Measurements from ENCODE around the gene SH3RF3. TPM values are rescaled to one million over a fixed set of nuclear protein-coding genes. Genes with fewer than 3 reads are reported as not detected.

SH3RF3 gene
- polyA plus RNA-seq, 2 donors = 1.1 to 1.3 TPM

GRCh38 chr2:109133746-109134145 is 4.7 kb downstream of the SH3RF3 start:
- Histone ChIP-seq H3K27me3 (ENCODE audit: control insufficient read depth in 1 of 2, insufficient read depth in 2 of 2, low read length in 2 of 2) (no peaks in the 10 kb centered on the region), H3K4me1 (ENCODE audit: control insufficient read depth in 2 of 2, insufficient read depth in 2 of 2, low read length in 1 of 2) (peaks cover 2 to 7% of the 10 kb centered on the region in 2 donors), H3K9me3 (ENCODE audit: control insufficient read depth in 2 of 2, insufficient read depth in 1 of 2, low read depth in 1 of 2, low read length in 1 of 2) (no peaks in the 10 kb centered on the region), H3K36me3 (ENCODE audit: control insufficient read depth in 2 of 2, insufficient read depth in 2 of 2, low read length in 1 of 2) (no peaks in the 10 kb centered on the region), H3K4me3 (ENCODE audit: low read depth in 1 of 2, low read length in 2 of 2) (no peak overlapping the region), H3K27ac (ENCODE audit: low read depth in 2 of 2, low read length in 1 of 2) (no peak overlapping the region)
- 81 to 87% methylated on average over 3 of the region's 3 CpGs for WGBS, 2 donors

GRCh38 chr2:109134741-109135358 is 5.8 kb downstream of the SH3RF3 start:
- H3K36me3 ChIP-seq (ENCODE audit: control insufficient read depth in 2 of 2, insufficient read depth in 2 of 2, low read length in 1 of 2) = no peaks in the 10 kb centered on the region
- no peak overlapping the region for H3K27ac ChIP-seq (ENCODE audit: low read depth in 2 of 2, low read length in 1 of 2)
- H3K4me1 ChIP-seq (ENCODE audit: control insufficient read depth in 2 of 2, insufficient read depth in 2 of 2, low read length in 1 of 2) = peaks cover 1 to 2% of the 10 kb centered on the region in 2 donors
- no peaks in the 10 kb centered on the region for H3K9me3 ChIP-seq (ENCODE audit: control insufficient read depth in 2 of 2, insufficient read depth in 1 of 2, low read depth in 1 of 2, low read length in 1 of 2)
- H3K27me3 ChIP-seq (ENCODE audit: control insufficient read depth in 1 of 2, insufficient read depth in 2 of 2, low read length in 2 of 2) = no peaks in the 10 kb centered on the region
- WGBS, 2 donors = 79 to 85% methylated on average over 8 of the region's 8 CpGs
- no peak overlapping the region for H3K4me3 ChIP-seq (ENCODE audit: low read depth in 1 of 2, low read length in 2 of 2)

GRCh38 chr2:109135359-109136197 is 6.6 kb downstream of the SH3RF3 start:
- 51 to 53% methylated on average over 17 of the region's 17 CpGs for WGBS, 2 donors
- Histone ChIP-seq H3K36me3 (ENCODE audit: control insufficient read depth in 2 of 2, insufficient read depth in 2 of 2, low read length in 1 of 2) (no peaks in the 10 kb centered on the region), H3K9me3 (ENCODE audit: control insufficient read depth in 2 of 2, insufficient read depth in 1 of 2, low read depth in 1 of 2, low read length in 1 of 2) (no peaks in the 10 kb centered on the region), H3K4me1 (ENCODE audit: control insufficient read depth in 2 of 2, insufficient read depth in 2 of 2, low read length in 1 of 2) (no peaks in the 10 kb centered on the region), H3K4me3 (ENCODE audit: low read depth in 1 of 2, low read length in 2 of 2) (no peak overlapping the region), H3K27me3 (ENCODE audit: control insufficient read depth in 1 of 2, insufficient read depth in 2 of 2, low read length in 2 of 2) (no peaks in the 10 kb centered on the region), H3K27ac (ENCODE audit: low read depth in 2 of 2, low read length in 1 of 2) (no peak overlapping the region)

- Histone ChIP-seq H3K27ac (ENCODE audit: low read depth in 2 of 2, low read length in 1 of 2) (no peak overlapping the region), H3K4me3 (ENCODE audit: low read depth in 1 of 2, low read length in 2 of 2) (no peak overlapping the region), H3K27me3 (ENCODE audit: control insufficient read depth in 1 of 2, insufficient read depth in 2 of 2, low read length in 2 of 2) (no peaks in the 10 kb centered on the region), H3K36me3 (ENCODE audit: control insufficient read depth in 2 of 2, insufficient read depth in 2 of 2, low read length in 1 of 2) (no peaks in the 10 kb centered on the region), H3K9me3 (ENCODE audit: control insufficient read depth in 2 of 2, insufficient read depth in 1 of 2, low read depth in 1 of 2, low read length in 1 of 2) (no peaks in the 10 kb centered on the region), H3K4me1 (ENCODE audit: control insufficient read depth in 2 of 2, insufficient read depth in 2 of 2, low read length in 1 of 2) (no peaks in the 10 kb centered on the region)
- 74 to 92% methylated on average over 7 of the region's 7 CpGs for WGBS, 2 donors
Measured at GRCh38 chr2:109136542-109136941, 7.5 kb downstream of the SH3RF3 start.

DNA sequence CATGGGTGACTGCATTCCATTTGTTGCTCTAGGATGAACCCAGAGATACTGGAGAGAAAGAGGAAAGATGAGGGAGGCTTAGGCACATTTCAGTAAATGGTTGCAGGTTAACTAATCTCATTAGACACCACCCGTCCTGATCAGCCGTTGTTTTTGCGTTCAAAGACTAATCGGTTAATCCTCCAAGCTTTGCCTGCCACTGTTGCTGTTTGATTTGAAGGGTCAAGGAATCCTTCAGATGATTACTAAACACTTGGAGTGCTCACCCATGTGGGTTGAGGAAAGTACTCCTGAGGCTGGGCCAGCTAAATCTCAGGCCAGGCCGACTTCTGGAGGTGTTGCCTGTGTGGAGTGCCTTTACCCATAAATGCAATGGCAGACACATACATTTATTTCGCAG is 8.6 kb downstream of the SH3RF3 start:
- Histone ChIP-seq H3K4me3 (ENCODE audit: low read depth in 1 of 2, low read length in 2 of 2) (no peak overlapping the region), H3K36me3 (ENCODE audit: control insufficient read depth in 2 of 2, insufficient read depth in 2 of 2, low read length in 1 of 2) (no peaks in the 10 kb centered on the region), H3K27ac (ENCODE audit: low read depth in 2 of 2, low read length in 1 of 2) (no peak overlapping the region), H3K27me3 (ENCODE audit: control insufficient read depth in 1 of 2, insufficient read depth in 2 of 2, low read length in 2 of 2) (no peaks in the 10 kb centered on the region), H3K9me3 (ENCODE audit: control insufficient read depth in 2 of 2, insufficient read depth in 1 of 2, low read depth in 1 of 2, low read length in 1 of 2) (peaks cover 0 to 2% of the 10 kb centered on the region in 2 donors), H3K4me1 (ENCODE audit: control insufficient read depth in 2 of 2, insufficient read depth in 2 of 2, low read length in 1 of 2) (no peaks in the 10 kb centered on the region)
- WGBS, 2 donors = 71 to 90% methylated on average over 6 of the region's 6 CpGs

- Histone ChIP-seq H3K36me3 (ENCODE audit: control insufficient read depth in 2 of 2, insufficient read depth in 2 of 2, low read length in 1 of 2) (no peaks in the 10 kb centered on the region), H3K9me3 (ENCODE audit: control insufficient read depth in 2 of 2, insufficient read depth in 1 of 2, low read depth in 1 of 2, low read length in 1 of 2) (peaks cover 0 to 2% of the 10 kb centered on the region in 2 donors), H3K27me3 (ENCODE audit: control insufficient read depth in 1 of 2, insufficient read depth in 2 of 2, low read length in 2 of 2) (no peaks in the 10 kb centered on the region), H3K4me3 (ENCODE audit: low read depth in 1 of 2, low read length in 2 of 2) (no peak overlapping the region), H3K27ac (ENCODE audit: low read depth in 2 of 2, low read length in 1 of 2) (no peak overlapping the region), H3K4me1 (ENCODE audit: control insufficient read depth in 2 of 2, insufficient read depth in 2 of 2, low read length in 1 of 2) (no peaks in the 10 kb centered on the region)
- 71 to 73% methylated on average over 2 of the region's 2 CpGs for WGBS, 2 donors
Measured at GRCh38 chr2:109138449-109138848, 9.4 kb downstream of the SH3RF3 start.

DNA sequence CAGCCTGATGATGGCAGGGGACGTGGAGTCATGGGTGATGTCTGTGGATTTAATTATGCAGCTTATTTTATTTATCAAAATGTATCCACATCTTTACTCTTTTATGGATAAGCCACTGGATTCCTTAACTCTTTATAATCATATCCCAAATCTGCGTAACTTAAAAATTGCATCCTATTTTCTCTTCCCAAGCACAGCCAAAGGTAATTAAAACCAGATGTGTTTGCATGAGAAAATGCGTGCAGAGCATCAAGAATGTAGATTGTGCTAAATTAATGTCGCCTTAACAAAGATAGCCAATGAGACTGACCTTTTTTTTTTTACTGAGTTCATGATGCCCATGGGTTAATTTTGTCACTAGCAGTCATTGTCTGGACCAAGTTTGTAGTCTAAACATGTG is 10.0 kb downstream of the SH3RF3 start:
- Histone ChIP-seq H3K4me3 (ENCODE audit: low read depth in 1 of 2, low read length in 2 of 2) (no peak overlapping the region), H3K4me1 (ENCODE audit: control insufficient read depth in 2 of 2, insufficient read depth in 2 of 2, low read length in 1 of 2) (no peaks in the 10 kb centered on the region), H3K36me3 (ENCODE audit: control insufficient read depth in 2 of 2, insufficient read depth in 2 of 2, low read length in 1 of 2) (no peaks in the 10 kb centered on the region), H3K27me3 (ENCODE audit: control insufficient read depth in 1 of 2, insufficient read depth in 2 of 2, low read length in 2 of 2) (no peaks in the 10 kb centered on the region), H3K9me3 (ENCODE audit: control insufficient read depth in 2 of 2, insufficient read depth in 1 of 2, low read depth in 1 of 2, low read length in 1 of 2) (peaks cover 0 to 2% of the 10 kb centered on the region in 2 donors), H3K27ac (ENCODE audit: low read depth in 2 of 2, low read length in 1 of 2) (no peak overlapping the region)
- 87 to 90% methylated on average over 4 of the region's 4 CpGs for WGBS, 2 donors

- 79 to 87% methylated on average over 10 of the region's 10 CpGs for WGBS, 2 donors
- Histone ChIP-seq H3K27ac (ENCODE audit: low read depth in 2 of 2, low read length in 1 of 2) (no peak overlapping the region), H3K36me3 (ENCODE audit: control insufficient read depth in 2 of 2, insufficient read depth in 2 of 2, low read length in 1 of 2) (no peaks in the 10 kb centered on the region), H3K4me3 (ENCODE audit: low read depth in 1 of 2, low read length in 2 of 2) (no peak overlapping the region), H3K9me3 (ENCODE audit: control insufficient read depth in 2 of 2, insufficient read depth in 1 of 2, low read depth in 1 of 2, low read length in 1 of 2) (peaks cover 0 to 2% of the 10 kb centered on the region in 2 donors), H3K4me1 (ENCODE audit: control insufficient read depth in 2 of 2, insufficient read depth in 2 of 2, low read length in 1 of 2) (no peaks in the 10 kb centered on the region), H3K27me3 (ENCODE audit: control insufficient read depth in 1 of 2, insufficient read depth in 2 of 2, low read length in 2 of 2) (no peaks in the 10 kb centered on the region)
Measured at GRCh38 chr2:109139865-109140396, 10.9 kb downstream of the SH3RF3 start.

DNA sequence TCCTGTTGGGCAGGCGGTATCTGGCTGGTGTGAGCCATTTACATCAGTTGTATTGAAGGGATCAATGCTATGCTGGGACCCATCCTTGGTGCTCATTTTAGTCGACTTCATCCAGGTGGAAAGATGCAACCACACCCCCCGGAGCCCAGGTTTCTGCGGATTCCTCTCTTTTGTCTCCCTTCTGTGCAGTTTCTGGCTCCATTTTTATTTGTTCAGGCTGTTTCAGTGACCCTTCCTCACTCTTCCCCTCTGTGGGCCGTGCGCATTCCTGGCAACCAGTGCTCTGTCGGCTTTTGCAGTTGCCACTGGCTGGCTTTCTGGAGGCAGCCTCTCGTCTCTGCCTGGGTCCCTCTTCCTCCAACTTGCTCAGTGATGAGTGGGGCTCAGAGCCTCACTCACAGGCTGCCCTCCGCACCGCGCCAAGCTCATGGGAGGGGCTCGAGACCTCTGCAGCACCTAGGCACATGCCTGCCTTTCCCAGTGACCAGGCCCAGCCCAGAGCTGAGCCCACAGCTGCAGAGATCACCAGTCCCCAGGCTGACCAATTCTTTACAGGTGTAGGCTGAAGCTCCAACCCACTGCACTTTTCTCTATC is 12.1 kb downstream of the SH3RF3 start:
- Histone ChIP-seq H3K4me3 (ENCODE audit: low read depth in 1 of 2, low read length in 2 of 2) (no peak overlapping the region), H3K27me3 (ENCODE audit: control insufficient read depth in 1 of 2, insufficient read depth in 2 of 2, low read length in 2 of 2) (no peaks in the 10 kb centered on the region), H3K36me3 (ENCODE audit: control insufficient read depth in 2 of 2, insufficient read depth in 2 of 2, low read length in 1 of 2) (no peaks in the 10 kb centered on the region), H3K4me1 (ENCODE audit: control insufficient read depth in 2 of 2, insufficient read depth in 2 of 2, low read length in 1 of 2) (no peaks in the 10 kb centered on the region), H3K27ac (ENCODE audit: low read depth in 2 of 2, low read length in 1 of 2) (no peak overlapping the region), H3K9me3 (ENCODE audit: control insufficient read depth in 2 of 2, insufficient read depth in 1 of 2, low read depth in 1 of 2, low read length in 1 of 2) (peaks cover 0 to 2% of the 10 kb centered on the region in 2 donors)
- 87 to 94% methylated on average over 12 of the region's 12 CpGs for WGBS, 2 donors
